ENCODE measurements around the gene SEPHS2. TPM values are rescaled to one million over a fixed set of nuclear protein-coding genes. Genes with fewer than 3 reads are reported as not detected.

The SEPHS2 gene
- total and polyA plus RNA-seq, 2 experiments from 2014 or later = 14.0 to 51.9 TPM

- Histone ChIP-seq H3K4me3 (no peak overlapping the region), H3K27me3 (no peaks in the 10 kb centered on the region), H3K9me3 (ENCODE audit: low read depth) (no peaks in the 10 kb centered on the region), H3K27ac (no peak overlapping the region), H3K4me1 (ENCODE audit: low read depth) (no peaks in the 10 kb centered on the region), H3K36me3 (peaks cover 3% of the 10 kb centered on the region)
- no peak for DNase-seq (ENCODE audit: low read depth in 1 of 2, low spot score in 1 of 2)
- TF ChIP-seq CTCF (IDR thresholded peaks at IDR 0.05; ENCODE audit: low read depth, low read length) = no peak
Measured at GRCh38 chr16:30413112-30413806, 32.4 kb downstream of the SEPHS2 start.

DNA sequence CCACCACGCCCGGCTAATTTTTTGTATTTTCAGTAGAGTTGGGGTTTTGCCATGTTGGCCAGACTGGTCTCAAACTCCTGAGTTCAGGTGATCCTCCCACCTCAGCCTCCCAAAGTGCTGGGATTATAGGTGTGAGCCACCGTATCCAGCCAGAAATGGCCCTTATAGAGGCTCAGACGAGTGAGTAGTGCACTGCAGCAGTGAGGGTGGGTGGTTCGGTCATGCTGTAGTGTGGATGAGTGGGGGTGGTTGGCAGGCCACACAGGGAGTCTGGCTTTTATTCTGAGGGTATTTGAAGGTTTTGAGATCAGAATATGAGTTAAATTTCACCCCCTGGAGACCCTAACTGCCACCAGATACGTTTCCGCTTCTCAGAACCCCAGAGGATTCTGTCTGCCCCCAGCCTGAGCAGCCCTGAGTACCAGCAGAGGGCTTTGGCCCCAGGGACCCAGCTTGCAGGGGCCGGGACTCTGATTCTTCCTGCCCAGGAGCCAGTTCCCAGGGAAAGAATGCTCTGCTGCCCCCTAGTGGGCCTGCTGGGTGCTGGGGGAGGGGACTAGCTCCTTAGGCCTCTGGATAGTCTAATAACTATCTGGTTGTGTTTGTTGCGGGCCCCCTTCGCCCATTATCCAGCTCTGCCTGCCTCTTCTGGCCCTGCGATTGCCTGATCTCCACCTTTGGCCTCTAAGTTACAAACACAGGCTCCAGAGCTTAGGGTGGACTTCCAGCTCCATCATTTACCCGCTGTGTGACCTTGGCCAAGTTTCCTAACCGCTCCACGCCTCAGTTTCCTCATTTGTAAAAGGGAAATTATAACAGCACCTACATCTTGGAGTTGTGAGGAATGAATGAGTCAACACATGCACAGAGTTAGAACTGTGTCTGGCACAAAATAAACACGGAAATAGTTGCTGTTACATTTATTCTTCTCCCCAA is 36.3 kb downstream of the SEPHS2 start:
- peak overlapping the region; percentile 13 for H3K27ac ChIP-seq
- no peaks in the 10 kb centered on the region for H3K9me3 ChIP-seq (ENCODE audit: low read depth)
- H3K4me1 ChIP-seq (ENCODE audit: low read depth) = no peaks in the 10 kb centered on the region
- peaks cover 3% of the 10 kb centered on the region for H3K36me3 ChIP-seq
- peak; percentile 91 to 93 for DNase-seq (ENCODE audit: low read depth in 1 of 2, low spot score in 1 of 2)
- H3K4me3 ChIP-seq = no peak overlapping the region
- peak; percentile 98 for TF ChIP-seq CTCF (IDR thresholded peaks at IDR 0.05; ENCODE audit: low read depth, low read length)
- H3K27me3 ChIP-seq = no peaks in the 10 kb centered on the region

DNA sequence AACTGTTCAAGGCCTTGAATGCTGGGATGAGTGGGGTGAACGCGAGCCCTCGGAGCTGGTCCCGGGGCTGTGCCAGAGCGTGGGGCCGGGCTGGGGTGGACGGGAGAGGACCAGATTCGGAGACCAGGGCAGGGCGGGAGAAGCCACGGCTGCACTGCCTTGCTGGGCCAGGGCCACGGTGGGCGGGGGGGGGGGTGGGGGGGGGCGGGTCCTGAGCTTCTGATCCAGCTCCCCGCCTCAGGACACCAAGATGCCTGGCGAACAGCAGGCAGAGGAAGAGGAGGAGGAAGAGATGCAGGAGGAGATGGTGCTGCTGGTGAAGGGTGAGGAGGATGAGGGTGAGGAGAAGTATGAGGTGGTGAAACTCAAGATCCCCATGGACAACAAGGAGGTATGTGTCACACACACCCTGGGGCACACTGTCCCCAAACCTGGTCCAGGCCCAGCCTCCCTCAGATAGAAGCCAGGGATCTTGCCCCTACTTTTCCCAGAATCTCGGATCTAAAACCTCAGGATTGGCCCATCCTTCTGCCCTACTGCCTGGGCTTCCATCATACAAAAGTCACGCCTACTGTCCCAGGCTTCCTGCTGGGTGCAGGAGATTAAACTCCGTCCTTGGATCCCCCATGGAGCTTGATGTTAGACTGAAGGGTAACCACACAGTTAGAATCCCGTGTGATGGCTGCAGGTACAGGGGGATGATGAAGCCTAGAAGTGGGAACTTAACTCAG is 37.7 kb downstream of the SEPHS2 start:
- H3K9me3 ChIP-seq (ENCODE audit: low read depth) = no peaks in the 10 kb centered on the region
- H3K36me3 ChIP-seq = peaks cover 3% of the 10 kb centered on the region
- no peaks in the 10 kb centered on the region for H3K27me3 ChIP-seq
- TF ChIP-seq CTCF (IDR thresholded peaks at IDR 0.05; ENCODE audit: low read depth, low read length) = no peak
- peak overlapping the region; percentile 66 for H3K27ac ChIP-seq
- peak overlapping the region; percentile 46 for H3K4me3 ChIP-seq
- no peak for DNase-seq (ENCODE audit: low read depth in 1 of 2, low spot score in 1 of 2)
- no peaks in the 10 kb centered on the region for H3K4me1 ChIP-seq (ENCODE audit: low read depth)

- Histone ChIP-seq H3K27ac (peak within 1 kb of the TSS; percentile 66), H3K4me1 (ENCODE audit: low read depth) (no peaks in the 10 kb centered on the region), H3K4me3 (peak within 1 kb of the TSS; percentile 46), H3K36me3 (no peaks in the 10 kb centered on the region), H3K27me3 (no peaks in the 10 kb centered on the region), H3K9me3 (ENCODE audit: low read depth) (no peaks in the 10 kb centered on the region)
- no peak for TF ChIP-seq CTCF (IDR thresholded peaks at IDR 0.05; ENCODE audit: low read depth, low read length)
- DNase-seq (ENCODE audit: low read depth in 1 of 2, low spot score in 1 of 2) = peak; percentile 92
Measured at GRCh38 chr16:30407102-30407803, 38.4 kb downstream of the SEPHS2 start, which contains the start of gene ZNF771. Gene ZNF771, plus strand, starts transcription at chr16:30407606. Its CDS starts 448 bp downstream, at chr16:30408054.

- Histone ChIP-seq H3K4me3 (peak overlapping the region; percentile 46), H3K27ac (no peak overlapping the region), H3K27me3 (no peaks in the 10 kb centered on the region), H3K4me1 (ENCODE audit: low read depth) (no peaks in the 10 kb centered on the region), H3K36me3 (no peaks in the 10 kb centered on the region), H3K9me3 (ENCODE audit: low read depth) (no peaks in the 10 kb centered on the region)
- TF ChIP-seq CTCF (IDR thresholded peaks at IDR 0.05; ENCODE audit: low read depth, low read length) = no peak
- no peak for DNase-seq (ENCODE audit: low read depth in 1 of 2, low spot score in 1 of 2)
Measured at GRCh38 chr16:30406795-30407101, 38.9 kb downstream of the SEPHS2 start.

Measured in cardiac muscle cell (in vitro differentiated cells and primary cell).